OCI-LY7 (cell line): ENCODE data around the gene MRPL2.

ENCODE experiments used
- EZH2phosphoT487 ChIP-seq: fragments of 200-600 bp; sonication (generic); IDR thresholded peaks from 2 replicates; pipeline ENCODE4 v1.6.1; 2018; ENCODE audit warnings: low read depth, borderline replicate concordance, mild to moderate bottlenecking, mixed run types, antibody characterized with exemption, low read length, moderate library complexity, mixed read lengths
- TF ChIP-seq, protein P1 (sequence below): fragments of 200-600 bp; sonication (generic); conservative IDR thresholded peaks from 2 replicates; pipeline ENCODE4 v1.5.1; 2014; ENCODE audit warnings: mild to moderate bottlenecking, antibody characterized with exemption, low read length, moderate library complexity, mixed read lengths

DNA sequence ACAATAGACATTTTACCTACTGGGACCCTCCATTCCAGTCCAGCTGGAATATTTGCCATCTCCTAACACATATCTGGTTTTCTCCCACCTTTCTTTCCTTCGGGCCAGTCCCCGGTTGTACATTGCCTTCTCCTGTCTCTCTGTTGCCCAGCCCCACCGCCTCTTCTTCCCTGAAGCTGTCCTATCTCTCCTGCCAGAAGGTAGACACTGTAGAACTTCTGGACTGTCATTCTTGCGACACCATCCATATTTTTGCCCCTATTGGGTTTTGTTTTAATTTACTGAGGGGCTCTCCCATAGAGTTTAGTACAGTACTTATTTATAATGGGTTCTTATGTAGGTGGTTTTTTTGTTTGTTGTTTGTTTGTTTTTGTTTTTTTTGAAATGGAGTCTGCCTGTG lies 21.8 kb upstream of the MRPL2 start:
- TF ChIP-seq, protein P1, sequence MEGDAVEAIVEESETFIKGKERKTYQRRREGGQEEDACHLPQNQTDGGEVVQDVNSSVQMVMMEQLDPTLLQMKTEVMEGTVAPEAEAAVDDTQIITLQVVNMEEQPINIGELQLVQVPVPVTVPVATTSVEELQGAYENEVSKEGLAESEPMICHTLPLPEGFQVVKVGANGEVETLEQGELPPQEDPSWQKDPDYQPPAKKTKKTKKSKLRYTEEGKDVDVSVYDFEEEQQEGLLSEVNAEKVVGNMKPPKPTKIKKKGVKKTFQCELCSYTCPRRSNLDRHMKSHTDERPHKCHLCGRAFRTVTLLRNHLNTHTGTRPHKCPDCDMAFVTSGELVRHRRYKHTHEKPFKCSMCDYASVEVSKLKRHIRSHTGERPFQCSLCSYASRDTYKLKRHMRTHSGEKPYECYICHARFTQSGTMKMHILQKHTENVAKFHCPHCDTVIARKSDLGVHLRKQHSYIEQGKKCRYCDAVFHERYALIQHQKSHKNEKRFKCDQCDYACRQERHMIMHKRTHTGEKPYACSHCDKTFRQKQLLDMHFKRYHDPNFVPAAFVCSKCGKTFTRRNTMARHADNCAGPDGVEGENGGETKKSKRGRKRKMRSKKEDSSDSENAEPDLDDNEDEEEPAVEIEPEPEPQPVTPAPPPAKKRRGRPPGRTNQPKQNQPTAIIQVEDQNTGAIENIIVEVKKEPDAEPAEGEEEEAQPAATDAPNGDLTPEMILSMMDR, result no peak
- no peak for TF ChIP-seq EZH2phosphoT487
